Adipocyte (in vitro differentiated cells): ENCODE data around the gene CYP4A22.

Source experiments
- DNase-seq: peaks from one replicate; pipeline ENCODE4 v3.0.0-alpha.2; 2015; ENCODE audit warnings: low read depth
- H3K27me3 ChIP-seq: replicated peaks from 2 replicates; pipeline ENCODE4 v1.7.0; 2013; ENCODE audit warnings: mild to moderate bottlenecking, low read length, moderate library complexity; ENCODE audit not compliant: control insufficient read depth, insufficient read depth
- H3K36me3 ChIP-seq: 2 replicates; pipeline ENCODE4 v1.7.0; 2013; ENCODE audit warnings: low read length, mild to moderate bottlenecking, moderate library complexity; ENCODE audit not compliant: control insufficient read depth, insufficient read depth, severe bottlenecking
- H3K4me1 ChIP-seq: 2 replicates; pipeline ENCODE4 v1.7.0; 2013; ENCODE audit warnings: mild to moderate bottlenecking, low read length, moderate library complexity; ENCODE audit not compliant: control insufficient read depth, insufficient read depth
- H3K4me3 ChIP-seq: 2 replicates; pipeline ENCODE4 v1.7.0; 2013; ENCODE audit warnings: mild to moderate bottlenecking, low read length, moderate library complexity
- H3K9ac ChIP-seq: 2 replicates; pipeline ENCODE4 v1.7.0; 2013; ENCODE audit warnings: mild to moderate bottlenecking, low read length, moderate library complexity
- H3K9me3 ChIP-seq: 2 replicates; pipeline ENCODE4 v1.7.0; 2013; ENCODE audit warnings: mild to moderate bottlenecking, low read length, moderate library complexity; ENCODE audit not compliant: control insufficient read depth

Gene CYP4A22

GRCh38 chr1:47196622-47197021, 59.4 kb downstream of the CYP4A22 start:
- Histone ChIP-seq H3K4me3 (no peak overlapping the region), H3K9me3 (no peaks in the 10 kb centered on the region), H3K36me3 (no peaks in the 10 kb centered on the region), H3K9ac (no peak overlapping the region), H3K27me3 (peaks cover 29% of the 10 kb centered on the region), H3K4me1 (peaks cover 12% of the 10 kb centered on the region)
- DNase-seq = no peak

- H3K27me3 ChIP-seq = peaks cover 29% of the 10 kb centered on the region
- no peak for DNase-seq
- no peak overlapping the region for H3K4me3 ChIP-seq
Measured at GRCh38 chr1:47198214-47198613, 61.0 kb downstream of the CYP4A22 start.

More at GRCh38 chr1:47198214-47198613, 61.0 kb downstream of the CYP4A22 start:
- peaks cover 6% of the 10 kb centered on the region for H3K9me3 ChIP-seq
- no peaks in the 10 kb centered on the region for H3K36me3 ChIP-seq
- no peak overlapping the region for H3K9ac ChIP-seq
- no peaks in the 10 kb centered on the region for H3K4me1 ChIP-seq
